ENCODE data around the gene HTR2C. TPM values are rescaled to one million over a fixed set of nuclear protein-coding genes. Genes with fewer than 3 reads are reported as not detected.
"Not testable (repeated sequence)": the region's sequence is repeated elsewhere in the genome, so short reads cannot be mapped to it uniquely, and the experiment has no call there.

Gene HTR2C
- polyA plus RNA-seq, 4 donors = 0.43 to 0.98 (median 0.67) TPM

GRCh38 chrX:114937090-114937489 is 353.2 kb downstream of the HTR2C start:
- DNase-seq (ENCODE audit: low read depth in 4 of 4, low spot score in 2 of 4) = not testable (repeated sequence)

GRCh38 chrX:114952696-114953095 is 368.8 kb downstream of the HTR2C start:
- DNase-seq (ENCODE audit: low read depth in 4 of 4, low spot score in 2 of 4) = no peak
